Measurements from ENCODE around the gene RGR.

RGR gene

DNA sequence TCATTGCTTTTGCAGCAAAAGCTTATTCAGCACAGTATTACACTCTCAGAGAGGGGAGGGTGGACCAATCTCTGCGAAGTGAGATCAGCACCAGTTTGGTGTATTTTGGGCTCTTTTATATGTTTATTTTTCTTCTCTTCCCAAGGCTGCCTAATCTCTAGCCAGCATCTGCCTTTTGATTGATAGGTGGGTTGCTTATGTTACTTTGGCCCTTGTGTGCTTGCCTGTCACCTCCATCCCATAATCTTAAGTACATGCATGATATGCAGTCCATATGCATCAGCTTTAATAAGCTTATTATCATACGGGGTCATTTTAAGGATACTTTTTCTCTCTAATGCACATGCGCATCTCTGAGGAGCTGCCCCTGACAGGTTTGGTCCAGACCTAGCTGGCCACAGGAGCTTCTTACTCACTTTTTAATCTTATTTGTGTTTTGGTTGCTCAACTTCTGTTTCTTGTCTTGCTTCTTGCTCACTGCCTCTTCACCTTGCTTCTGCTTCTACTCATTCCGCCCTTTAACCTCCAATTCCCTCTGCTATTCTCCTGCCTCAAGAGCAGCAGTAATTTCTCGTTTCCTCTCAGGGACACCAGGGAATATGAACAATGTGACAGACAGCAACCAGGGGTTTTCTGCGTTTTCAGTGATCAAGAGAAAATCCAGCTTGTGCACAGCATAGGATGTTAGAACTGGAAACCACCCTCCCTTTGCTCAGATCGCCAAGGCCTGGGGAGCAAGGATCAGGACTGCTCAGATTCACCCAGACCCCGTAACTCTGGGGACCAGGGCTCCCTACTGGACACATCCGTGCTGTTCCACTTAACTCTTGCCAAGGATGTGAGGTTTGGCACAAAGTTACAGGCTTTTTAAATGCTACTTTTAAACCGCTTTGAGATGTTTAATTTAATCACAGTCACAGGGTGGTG, 10.0 kb downstream of the RGR start:
- no peaks in the 10 kb centered on the region for H3K36me3 Mint-ChIP-seq (ENCODE audit: insufficient read depth)
- H3K4me3 Mint-ChIP-seq: no peak overlapping the region
- no peaks in the 10 kb centered on the region for H3K9me3 Mint-ChIP-seq
- H3K4me1 Mint-ChIP-seq (ENCODE audit: low read depth in 2 of 2): peaks cover 3 to 5% of the 10 kb centered on the region in 2 donors
- DNase-seq: no peak
- H3K27ac Mint-ChIP-seq: no peak overlapping the region
- ATAC-seq (replicated peaks): no peak
- H3K27me3 Mint-ChIP-seq: peaks cover 7 to 47% of the 10 kb centered on the region in 2 donors

DNA sequence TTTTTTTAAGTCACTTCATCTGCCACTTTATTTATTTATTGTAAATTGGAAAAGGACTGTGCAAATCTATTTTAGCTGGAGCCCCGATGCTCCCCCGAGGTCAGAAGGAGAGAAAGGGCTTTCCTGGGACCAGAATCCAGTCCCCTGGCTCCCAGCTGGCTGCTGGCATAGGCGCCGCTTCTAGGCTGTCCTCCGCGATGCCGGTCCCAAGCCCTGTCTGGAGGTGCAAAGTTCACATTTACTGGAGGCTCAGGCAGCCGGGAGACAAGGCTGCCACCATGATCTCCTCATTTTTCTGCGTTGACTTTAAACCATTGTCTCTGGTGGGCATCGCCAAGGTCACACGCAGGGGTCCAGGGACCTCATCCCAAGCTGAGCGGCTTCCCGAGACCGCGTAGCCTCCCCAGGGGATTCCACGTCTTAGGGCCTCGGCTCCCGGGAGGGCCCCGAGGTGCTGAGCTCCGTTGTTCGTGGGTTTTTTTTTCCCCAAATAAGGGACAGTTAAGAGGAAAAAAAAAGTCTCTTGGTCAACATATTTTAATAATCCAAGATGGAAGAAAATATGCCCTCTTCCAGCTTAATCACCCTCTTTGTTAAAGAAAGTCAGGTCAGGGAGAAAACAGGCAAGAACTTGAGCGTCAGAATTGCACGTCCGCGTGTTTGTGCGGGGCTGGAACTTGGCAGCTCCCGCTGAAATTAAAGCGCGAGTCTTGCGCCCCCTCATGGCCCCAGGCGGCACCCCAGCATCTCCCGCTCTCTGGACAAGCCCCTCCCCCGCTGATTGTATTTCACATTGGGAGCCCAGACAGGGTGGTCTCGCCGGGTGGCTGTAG, 11.9 kb downstream of the RGR start:
- H3K27me3 Mint-ChIP-seq: peaks cover 7 to 61% of the 10 kb centered on the region in 2 donors
- H3K4me1 Mint-ChIP-seq (ENCODE audit: low read depth in 2 of 2): peaks cover 3 to 5% of the 10 kb centered on the region in 2 donors
- no peaks in the 10 kb centered on the region for H3K36me3 Mint-ChIP-seq (ENCODE audit: insufficient read depth)
- no peaks in the 10 kb centered on the region for H3K9me3 Mint-ChIP-seq
- ATAC-seq (replicated peaks) (peak; percentile 45), DNase-seq (peak; percentile 10 to 34 (median 13))
- no peak overlapping the region for H3K4me3 Mint-ChIP-seq
- no peak overlapping the region for H3K27ac Mint-ChIP-seq

DNA sequence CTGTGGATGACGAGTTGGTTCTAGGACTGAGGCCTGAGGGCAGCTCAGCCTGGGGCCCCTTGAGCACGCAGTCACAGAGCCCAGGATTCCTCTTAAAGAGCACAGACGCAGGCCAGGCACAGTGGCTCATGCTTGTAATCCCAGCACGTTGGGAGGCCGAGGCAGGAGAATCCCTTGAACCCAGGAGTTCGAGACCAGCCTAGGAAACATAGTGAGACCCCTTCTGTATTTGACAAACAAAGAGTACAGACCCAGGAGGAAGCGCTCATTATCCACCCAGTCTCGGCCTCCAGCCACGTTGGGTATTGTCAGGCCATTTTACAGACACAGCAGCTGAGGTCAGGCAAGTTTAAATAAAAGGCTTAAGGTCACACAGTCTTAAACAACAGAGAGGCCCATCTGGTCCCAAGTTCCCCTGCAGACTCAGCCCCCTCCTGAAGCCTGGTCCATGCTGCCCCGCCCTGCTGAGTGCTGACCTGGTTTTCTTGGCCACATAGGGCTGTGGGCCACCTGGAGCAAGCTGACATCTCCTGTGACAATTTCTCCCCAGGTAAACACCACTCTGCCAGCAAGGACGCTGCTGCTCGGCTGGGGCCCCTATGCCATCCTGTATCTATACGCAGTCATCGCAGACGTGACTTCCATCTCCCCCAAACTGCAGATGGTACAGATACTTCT, 12.6 kb downstream of the RGR start:
- H3K4me3 Mint-ChIP-seq: no peak overlapping the region
- no peak overlapping the region for H3K27ac Mint-ChIP-seq
- H3K27me3 Mint-ChIP-seq: peaks cover 11 to 69% of the 10 kb centered on the region in 2 donors
- no peaks in the 10 kb centered on the region for H3K36me3 Mint-ChIP-seq (ENCODE audit: insufficient read depth)
- DNase-seq (no peak), ATAC-seq (replicated peaks) (no peak)
- peaks cover 3 to 5% of the 10 kb centered on the region in 2 donors for H3K4me1 Mint-ChIP-seq (ENCODE audit: low read depth in 2 of 2)
- H3K9me3 Mint-ChIP-seq: no peaks in the 10 kb centered on the region

DNA sequence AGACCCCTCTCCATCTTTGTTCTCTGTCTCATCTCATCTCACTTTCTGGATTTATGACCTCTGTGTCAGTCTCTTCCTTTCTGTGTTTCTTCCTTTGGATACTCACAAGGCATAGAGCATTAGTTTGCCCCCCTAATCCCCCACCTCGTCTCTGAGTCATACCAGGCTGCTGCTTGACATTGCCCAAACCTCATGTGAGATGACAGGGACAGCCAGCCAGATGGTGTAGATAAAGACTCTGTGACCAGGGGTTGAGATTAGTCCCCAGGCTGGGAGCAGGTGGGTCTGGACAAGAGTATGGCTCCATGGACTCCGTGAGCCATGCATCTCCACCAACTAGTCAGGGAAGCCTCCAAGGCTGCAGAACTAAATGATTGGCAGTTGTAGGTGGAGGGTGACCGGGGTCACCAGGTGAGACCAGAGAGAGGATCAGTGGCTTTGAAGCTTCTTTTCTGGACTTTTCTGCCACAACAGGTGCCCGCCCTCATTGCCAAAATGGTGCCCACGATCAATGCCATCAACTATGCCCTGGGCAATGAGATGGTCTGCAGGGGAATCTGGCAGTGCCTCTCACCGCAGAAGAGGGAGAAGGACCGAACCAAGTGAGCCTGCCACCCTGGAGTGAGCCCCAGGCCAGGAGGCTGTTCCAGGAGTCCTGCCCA, 13.3 kb downstream of the RGR start:
- no peak overlapping the region for H3K27ac Mint-ChIP-seq
- H3K4me3 Mint-ChIP-seq: no peak overlapping the region
- peaks cover 17 to 69% of the 10 kb centered on the region in 2 donors for H3K27me3 Mint-ChIP-seq
- H3K36me3 Mint-ChIP-seq (ENCODE audit: insufficient read depth): peaks cover under 1% of the 10 kb centered on the region
- H3K9me3 Mint-ChIP-seq: no peaks in the 10 kb centered on the region
- peaks cover 3 to 5% of the 10 kb centered on the region in 2 donors for H3K4me1 Mint-ChIP-seq (ENCODE audit: low read depth in 2 of 2)
- no peak for ATAC-seq (replicated peaks)
- DNase-seq: no peak

DNA sequence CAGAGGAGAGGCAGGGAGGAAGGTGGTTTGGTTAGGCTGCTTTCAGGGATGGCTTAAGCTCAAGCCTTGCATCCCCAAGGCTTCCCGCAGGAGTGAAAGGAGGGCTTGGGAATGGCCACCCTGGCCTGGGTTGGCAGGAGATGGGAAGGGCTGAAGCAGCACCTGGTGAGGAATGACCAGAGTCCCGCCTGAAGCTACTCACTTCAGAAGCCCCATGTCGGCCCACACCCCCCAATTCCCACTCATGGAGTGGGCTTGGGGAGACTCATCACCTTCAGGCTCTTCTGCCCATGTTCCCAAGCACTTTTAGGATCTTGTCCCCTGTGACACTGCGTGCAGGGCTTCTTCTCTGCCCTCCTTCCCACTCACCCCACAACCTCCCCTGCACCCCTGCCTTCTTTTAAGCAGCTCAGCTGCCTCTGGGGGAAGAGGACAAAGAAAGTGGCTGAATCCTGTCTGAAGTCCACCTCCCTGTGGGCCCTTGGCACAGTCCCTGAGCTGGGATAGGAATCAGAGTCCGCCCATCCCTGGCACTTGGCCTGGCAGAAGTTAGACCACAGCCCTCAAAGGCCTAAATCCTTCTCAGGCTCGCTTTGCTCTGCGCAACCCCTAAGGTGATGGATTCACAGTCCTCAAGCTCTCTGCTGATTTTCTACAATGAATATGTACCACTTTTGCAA, 16.5 kb downstream of the RGR start:
- Mint-ChIP-seq H3K4me1 (ENCODE audit: low read depth in 2 of 2) (peaks cover 7 to 8% of the 10 kb centered on the region in 2 donors), H3K27ac (no peak overlapping the region), H3K4me3 (no peak overlapping the region), H3K9me3 (no peaks in the 10 kb centered on the region), H3K36me3 (ENCODE audit: insufficient read depth) (peaks cover 3% of the 10 kb centered on the region), H3K27me3 (peaks cover 30 to 84% of the 10 kb centered on the region in 2 donors)
- no peak for DNase-seq
- ATAC-seq (replicated peaks): no peak

DNA sequence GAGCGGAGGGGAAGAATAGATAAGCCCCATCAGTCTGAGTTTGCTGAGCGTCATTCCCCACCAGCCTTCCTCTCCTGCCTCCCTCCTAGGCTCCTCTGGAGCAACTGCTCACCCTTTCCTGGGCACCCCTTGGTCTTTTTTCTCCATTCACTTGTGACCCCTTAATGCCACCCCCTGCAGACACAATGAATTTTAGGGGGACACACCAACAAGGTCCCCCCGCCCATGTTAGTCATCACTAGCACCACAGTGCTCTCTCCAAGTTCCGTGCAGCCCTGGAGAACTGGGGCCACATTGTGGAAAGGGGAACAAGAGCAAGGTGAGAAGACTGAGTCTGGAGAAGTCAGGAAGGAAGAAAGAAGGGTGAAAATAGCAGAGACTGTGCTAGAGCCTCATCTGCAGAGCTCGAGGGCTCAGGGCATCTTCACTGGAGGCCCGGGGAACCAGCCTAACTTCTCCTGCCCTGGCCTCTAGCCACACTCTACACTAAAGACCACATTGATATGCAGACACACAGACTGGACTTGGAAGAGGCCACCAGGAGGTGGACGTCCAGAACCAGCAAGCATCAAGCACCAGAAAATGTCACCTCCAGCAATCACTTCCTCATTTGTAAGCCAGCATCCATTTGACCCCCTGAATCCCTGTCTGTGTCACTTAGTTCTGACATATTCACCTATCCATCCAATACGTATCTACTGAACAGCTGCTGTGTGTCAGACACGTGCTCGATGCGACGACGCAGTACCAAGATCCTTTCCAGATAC, 17.5 kb downstream of the RGR start:
- DNase-seq (no peak), ATAC-seq (replicated peaks) (no peak)
- Mint-ChIP-seq H3K4me3 (no peak overlapping the region), H3K36me3 (ENCODE audit: insufficient read depth) (peaks cover 3% of the 10 kb centered on the region), H3K27me3 (peaks cover 30 to 76% of the 10 kb centered on the region in 2 donors), H3K27ac (no peak overlapping the region), H3K9me3 (no peaks in the 10 kb centered on the region), H3K4me1 (ENCODE audit: low read depth in 2 of 2) (peaks cover 4% of the 10 kb centered on the region in 2 donors)

DNA sequence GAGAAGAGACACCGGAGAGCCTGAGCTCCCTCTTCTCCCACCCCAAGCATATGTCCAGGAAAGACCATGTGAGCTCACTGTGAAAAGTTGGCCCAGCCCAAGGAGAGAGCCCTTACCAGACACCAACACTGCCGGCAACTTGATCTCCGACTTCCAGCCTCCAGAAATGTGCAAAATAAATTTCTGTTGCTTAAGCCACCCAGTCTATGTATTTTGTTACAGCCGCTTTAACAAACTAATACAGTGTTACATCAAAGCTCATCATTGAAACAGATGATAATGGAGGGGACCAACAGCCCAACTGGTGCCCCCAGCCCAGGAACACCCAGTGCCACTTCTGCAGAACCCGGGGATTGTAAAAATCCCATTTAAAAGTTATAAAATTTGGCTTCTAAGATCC, 18.9 kb downstream of the RGR start:
- ATAC-seq (replicated peaks) (no peak), DNase-seq (no peak)
- H3K9me3 Mint-ChIP-seq: no peaks in the 10 kb centered on the region
- peaks cover 3% of the 10 kb centered on the region for H3K36me3 Mint-ChIP-seq (ENCODE audit: insufficient read depth)
- H3K27me3 Mint-ChIP-seq: peaks cover 29 to 71% of the 10 kb centered on the region in 2 donors
- peaks cover 9 to 10% of the 10 kb centered on the region in 2 donors for H3K4me1 Mint-ChIP-seq (ENCODE audit: low read depth in 2 of 2)
- no peak overlapping the region for H3K4me3 Mint-ChIP-seq
- no peak overlapping the region for H3K27ac Mint-ChIP-seq

DNA sequence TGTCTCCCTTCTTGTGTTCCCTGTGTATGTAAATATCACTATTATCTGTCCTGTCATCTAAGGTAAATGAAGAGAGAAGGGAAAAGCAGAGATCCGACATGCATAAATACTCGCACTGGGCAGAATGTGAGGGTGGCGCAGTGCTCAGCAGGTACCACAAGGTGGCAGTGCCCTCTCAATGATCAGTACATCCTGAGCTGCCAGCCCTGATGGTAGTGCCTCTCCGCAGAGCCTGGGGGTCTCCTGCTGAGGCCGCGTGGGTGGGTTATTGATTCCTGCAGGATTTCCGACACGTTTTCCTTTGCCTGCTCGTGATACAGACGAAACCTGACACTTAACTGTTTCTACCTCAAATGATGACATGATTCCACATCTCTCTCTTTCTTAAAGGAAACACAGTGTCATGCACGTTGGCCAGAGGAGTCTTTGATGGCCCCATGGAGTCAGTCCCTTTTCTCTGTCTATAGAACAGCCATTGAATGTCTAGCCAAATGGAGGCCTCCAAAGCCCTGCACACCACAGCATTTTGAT, 19.8 kb downstream of the RGR start:
- Mint-ChIP-seq H3K36me3 (ENCODE audit: insufficient read depth) (peaks cover 3% of the 10 kb centered on the region), H3K4me1 (ENCODE audit: low read depth in 2 of 2) (peaks cover 9 to 10% of the 10 kb centered on the region in 2 donors), H3K4me3 (no peak overlapping the region), H3K27me3 (peaks cover 29 to 66% of the 10 kb centered on the region in 2 donors), H3K9me3 (no peaks in the 10 kb centered on the region), H3K27ac (no peak overlapping the region)
- DNase-seq: peak; percentile 64 to 77 (median 64)
- ATAC-seq (replicated peaks): peak; percentile 93

DNA sequence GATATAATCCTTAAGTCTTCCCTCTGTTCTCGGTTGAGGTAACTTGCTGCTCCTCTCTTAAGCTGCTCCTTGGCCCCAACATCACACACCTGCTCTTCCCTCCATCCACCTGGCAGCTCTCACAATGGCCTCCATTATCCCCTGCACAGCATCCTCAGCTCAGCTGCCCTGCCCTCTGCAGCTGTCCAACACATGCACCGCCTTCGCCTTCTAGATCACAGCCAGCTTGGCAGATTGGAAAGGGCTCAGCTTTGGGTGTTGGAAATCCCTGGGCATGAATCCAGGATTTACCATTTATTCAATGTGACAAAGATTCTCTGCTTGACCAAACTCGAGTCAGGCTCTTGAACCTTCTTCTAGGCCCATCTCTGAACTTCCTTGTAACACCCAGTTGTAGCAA, 20.6 kb downstream of the RGR start:
- Mint-ChIP-seq H3K27ac (no peak overlapping the region), H3K36me3 (ENCODE audit: insufficient read depth) (peaks cover 3% of the 10 kb centered on the region), H3K4me1 (ENCODE audit: low read depth in 2 of 2) (peaks cover 9 to 10% of the 10 kb centered on the region in 2 donors), H3K27me3 (peaks cover 29 to 59% of the 10 kb centered on the region in 2 donors), H3K4me3 (no peak overlapping the region), H3K9me3 (no peaks in the 10 kb centered on the region)
- ATAC-seq (replicated peaks): no peak
- DNase-seq: no peak

DNA sequence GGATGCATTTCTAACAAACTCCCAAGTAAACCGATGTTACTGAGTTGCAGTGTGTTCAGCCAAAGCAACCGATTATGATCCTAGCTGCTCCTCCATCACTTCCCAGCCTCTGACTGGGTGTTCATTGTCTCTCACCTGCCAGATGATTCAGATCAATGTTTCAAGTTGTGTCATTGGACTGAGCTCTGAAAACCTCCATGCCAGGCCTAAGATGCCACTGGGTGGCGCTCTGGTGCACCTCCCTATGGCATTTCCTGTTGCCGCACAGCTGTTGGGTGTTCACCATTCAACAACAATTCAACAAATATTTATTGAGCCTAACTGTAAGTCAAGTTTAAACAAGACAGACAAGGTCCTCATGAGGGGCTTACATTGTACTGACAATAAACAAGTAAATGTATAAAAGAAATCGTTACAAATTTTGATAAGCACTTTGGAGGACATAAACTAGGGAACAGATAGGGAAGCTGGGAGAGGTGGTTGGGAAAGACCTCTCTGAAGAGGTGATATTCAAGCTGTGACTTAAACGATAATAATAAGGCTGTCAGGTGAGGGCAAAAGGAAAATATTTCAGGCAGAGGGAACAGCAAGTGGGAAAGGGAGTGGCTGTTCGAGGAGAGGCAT, 22.8 kb downstream of the RGR start:
- DNase-seq: peak; percentile 65 to 72 (median 68)
- H3K27me3 Mint-ChIP-seq: peaks cover 24 to 42% of the 10 kb centered on the region in 2 donors
- H3K4me3 Mint-ChIP-seq: no peak overlapping the region
- peaks cover 3% of the 10 kb centered on the region for H3K36me3 Mint-ChIP-seq (ENCODE audit: insufficient read depth)
- H3K4me1 Mint-ChIP-seq (ENCODE audit: low read depth in 2 of 2): peaks cover 9 to 10% of the 10 kb centered on the region in 2 donors
- ATAC-seq (replicated peaks): peak; percentile 75
- no peaks in the 10 kb centered on the region for H3K9me3 Mint-ChIP-seq
- H3K27ac Mint-ChIP-seq: peak overlapping the region in 1 of 2 donors; percentile 6

DNA sequence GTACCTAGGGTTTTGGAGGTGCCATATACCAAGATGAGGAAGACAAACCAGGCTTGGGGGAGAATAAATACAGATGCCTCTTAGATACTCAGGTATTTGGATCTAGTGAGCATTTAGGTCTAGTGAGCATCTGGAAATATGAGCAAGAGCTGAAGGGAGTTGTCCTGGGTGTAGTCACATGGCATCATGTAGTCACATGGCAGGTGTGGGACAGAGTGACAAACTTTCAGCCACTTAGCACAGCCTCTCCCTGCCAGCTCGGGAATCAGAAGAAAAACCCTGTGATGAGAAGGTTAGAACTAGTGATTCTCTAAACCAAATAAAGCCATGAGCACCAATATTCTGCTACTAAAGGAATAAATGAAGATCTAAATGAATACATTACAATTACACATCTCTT, 24.3 kb downstream of the RGR start:
- Mint-ChIP-seq H3K27ac (no peak overlapping the region), H3K4me1 (ENCODE audit: low read depth in 2 of 2) (peaks cover 9 to 10% of the 10 kb centered on the region in 2 donors), H3K9me3 (no peaks in the 10 kb centered on the region), H3K27me3 (peaks cover 12 to 28% of the 10 kb centered on the region in 2 donors), H3K36me3 (ENCODE audit: insufficient read depth) (no peaks in the 10 kb centered on the region), H3K4me3 (no peak overlapping the region)
- ATAC-seq (replicated peaks) (no peak), DNase-seq (no peak)

Data from effector memory CD8-positive, alpha-beta T cell (primary cell).